PC-9 (cell line): Measurements from ENCODE around the gene AP1B1.

Source experiments
- CTCF ChIP-seq: fragments of 200-600 bp; sonication (generic); conservative IDR thresholded peaks from 2 replicates; pipeline ENCODE4 v1.6.1; 2017; ENCODE audit warnings: mixed run types, antibody characterized with exemption, mild to moderate bottlenecking, moderate library complexity
- EZH2 ChIP-seq: fragments of 200-600 bp; sonication (generic); IDR thresholded peaks from 2 replicates; pipeline ENCODE4 v1.8.0; 2017; ENCODE audit warnings: antibody characterized with exemption, low read depth

- TF ChIP-seq EZH2 (no peak), CTCF (no peak)
Observed at GRCh38 chr22:29385151-29385704, 3.1 kb downstream of the AP1B1 start.
